Chondrocyte (in vitro differentiated cells): Measurements from ENCODE around the gene EHBP1. TPM values are rescaled to one million over a fixed set of nuclear protein-coding genes. Genes with fewer than 3 reads are reported as not detected.

Experiments used
- DNase-seq: peaks from one replicate; pipeline ENCODE4 v3.0.0; 2021; ENCODE audit warnings: mixed read lengths, low spot score
- H3K27ac Mint-ChIP-seq: one replicate; pipeline ENCODE4 v1.8.0; 2021; ENCODE audit warnings: mild to moderate bottlenecking, moderate library complexity, mixed read lengths; ENCODE audit not compliant: unreplicated experiment
- H3K27me3 Mint-ChIP-seq: 2 replicates; pipeline ENCODE4 v1.8.0; 2021; ENCODE audit warnings: low read depth, mixed read lengths
- H3K36me3 Mint-ChIP-seq: 2 replicates; pipeline ENCODE4 v1.8.0; 2021; ENCODE audit warnings: low read depth, mixed read lengths
- H3K4me1 Mint-ChIP-seq: 2 replicates; pipeline ENCODE4 v1.8.0; 2021; ENCODE audit warnings: low read depth, mild to moderate bottlenecking, mixed read lengths
- H3K4me3 Mint-ChIP-seq: one replicate; pipeline ENCODE4 v1.8.0; 2021; ENCODE audit warnings: mild to moderate bottlenecking, moderate library complexity, mixed read lengths; ENCODE audit not compliant: unreplicated experiment
- H3K9me3 Mint-ChIP-seq: 2 replicates; pipeline ENCODE4 v1.8.0; 2021; ENCODE audit warnings: low read depth, mixed read lengths
- CTCF ChIP-seq: fragments of 200-600 bp; sonication (generic); IDR thresholded peaks from 2 replicates; pipeline ENCODE4 v1.5.0; 2021; ENCODE audit warnings: antibody characterized with exemption, mild to moderate bottlenecking, moderate library complexity
- total RNA-seq: library from RNA; stranded (reverse); gene quantifications from 3 replicates; pipeline ENCODE4 v1.2.1, GENCODE V29; 2021

EHBP1 gene
- total RNA-seq, 1 donor from 2014 or later, result 48.6 TPM

GRCh38 chr2:63057249-63058143 is 352.0 kb downstream of the EHBP1 start:
- H3K4me1 Mint-ChIP-seq, result peaks cover 44% of the 10 kb centered on the region
- no peak overlapping the region for H3K27ac Mint-ChIP-seq
- H3K27me3 Mint-ChIP-seq, result peaks cover 82% of the 10 kb centered on the region
- H3K9me3 Mint-ChIP-seq, result peaks cover 3% of the 10 kb centered on the region
- peaks cover 11% of the 10 kb centered on the region for H3K36me3 Mint-ChIP-seq
- no peak for DNase-seq
- no peak overlapping the region for H3K4me3 Mint-ChIP-seq
- no peak for TF ChIP-seq CTCF

GRCh38 chr2:63058144-63058920 is 352.8 kb downstream of the EHBP1 start:
- H3K27ac Mint-ChIP-seq, result no peak overlapping the region
- H3K9me3 Mint-ChIP-seq, result peaks cover 5% of the 10 kb centered on the region
- peaks cover 79% of the 10 kb centered on the region for H3K27me3 Mint-ChIP-seq
- H3K36me3 Mint-ChIP-seq, result peaks cover 13% of the 10 kb centered on the region
- H3K4me3 Mint-ChIP-seq, result no peak overlapping the region
- no peak for TF ChIP-seq CTCF
- peaks cover 44% of the 10 kb centered on the region for H3K4me1 Mint-ChIP-seq
- no peak for DNase-seq

GRCh38 chr2:63058921-63059792 is 353.6 kb downstream of the EHBP1 start:
- Mint-ChIP-seq H3K36me3 (peaks cover 13% of the 10 kb centered on the region), H3K27ac (no peak overlapping the region), H3K9me3 (peaks cover 5% of the 10 kb centered on the region), H3K4me1 (peaks cover 41% of the 10 kb centered on the region), H3K4me3 (no peak overlapping the region), H3K27me3 (peaks cover 77% of the 10 kb centered on the region)
- DNase-seq, result no peak
- TF ChIP-seq CTCF, result no peak

- Mint-ChIP-seq H3K4me3 (no peak overlapping the region), H3K27ac (no peak overlapping the region), H3K4me1 (peaks cover 35% of the 10 kb centered on the region), H3K36me3 (peaks cover 11% of the 10 kb centered on the region), H3K27me3 (peaks cover 76% of the 10 kb centered on the region), H3K9me3 (peaks cover 5% of the 10 kb centered on the region)
- DNase-seq, result no peak
- no peak for TF ChIP-seq CTCF
Measured at GRCh38 chr2:63059793-63060471, 354.4 kb downstream of the EHBP1 start.
